IPS DF 4.7 (cell line): ENCODE data around the gene SDSL.

Experiments used
- DNase-seq: peaks from one replicate; pipeline ENCODE4 v3.0.0-alpha.2; 2013; ENCODE audit warnings: low spot score; ENCODE audit errors: extremely low read depth

SDSL gene

GRCh38 chr12:113396828-113397496 lies 25.2 kb upstream of the SDSL start:
- DNase-seq = no peak

GRCh38 chr12:113397497-113398197 lies 24.5 kb upstream of the SDSL start:
- DNase-seq = no peak

GRCh38 chr12:113398346-113399290 lies 23.6 kb upstream of the SDSL start:
- DNase-seq = no peak

GRCh38 chr12:113399490-113399889 lies 22.7 kb upstream of the SDSL start:
- DNase-seq = no peak

- no peak for DNase-seq
Observed at GRCh38 chr12:113400362-113400761, 21.8 kb upstream of the SDSL start.

GRCh38 chr12:113401066-113402000 lies 20.8 kb upstream of the SDSL start:
- DNase-seq = no peak

- DNase-seq = no peak
Observed at GRCh38 chr12:113402586-113403260, 19.5 kb upstream of the SDSL start.

- no peak for DNase-seq
Observed at GRCh38 chr12:113403435-113404415, 18.5 kb upstream of the SDSL start, which contains the start of gene SDS. TSS of gene SDS (minus strand) at chr12:113403887. CDS start at chr12:113399708, 4,179 bp downstream.

GRCh38 chr12:113405694-113406093 lies 16.5 kb upstream of the SDSL start:
- no peak for DNase-seq

- no peak for DNase-seq
Observed at GRCh38 chr12:113407931-113408600, 14.1 kb upstream of the SDSL start.

GRCh38 chr12:113408756-113409298 lies 13.4 kb upstream of the SDSL start:
- no peak for DNase-seq

- DNase-seq = no peak
Observed at GRCh38 chr12:113409462-113410124, 12.6 kb upstream of the SDSL start.

- no peak for DNase-seq
Observed at GRCh38 chr12:113413488-113413939, 8.7 kb upstream of the SDSL start.

GRCh38 chr12:113414519-113415038 lies 7.6 kb upstream of the SDSL start:
- DNase-seq = no peak

- no peak for DNase-seq
Observed at GRCh38 chr12:113416091-113416754, 6.0 kb upstream of the SDSL start.

- DNase-seq = no peak
Observed at GRCh38 chr12:113418213-113418879, 3.8 kb upstream of the SDSL start.
